ENCODE data around the gene CD6. TPM values are rescaled to one million over a fixed set of nuclear protein-coding genes. Genes with fewer than 3 reads are reported as not detected.

CD6 gene
- total RNA-seq, 1 experiment from 2014 or later, result 0.23 TPM

DNA sequence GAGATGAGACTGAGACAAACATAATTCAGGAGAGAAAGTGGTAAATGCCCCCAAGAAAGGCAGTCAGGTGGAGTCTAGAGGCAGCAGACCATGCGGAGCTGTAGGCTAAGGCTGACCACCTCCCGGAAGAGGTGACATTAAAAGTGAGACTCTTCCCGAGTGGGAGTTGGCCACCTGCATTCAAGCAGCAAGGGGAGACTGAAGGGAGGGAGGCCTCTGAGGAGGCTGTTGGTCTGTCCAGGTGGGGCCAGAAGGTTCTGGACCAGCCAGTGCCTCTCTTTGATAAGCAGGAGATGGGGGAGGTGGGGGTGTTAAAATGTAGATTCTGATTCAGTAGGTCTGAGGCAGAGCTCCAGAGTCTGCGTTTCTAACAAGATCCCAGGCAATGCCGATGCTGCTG lies 37.5 kb downstream of the CD6 start:
- Histone ChIP-seq H3K27me3 (replicated peaks; ENCODE audit: control insufficient read depth, insufficient read depth, low read length) (peaks cover 3% of the 10 kb centered on the region), H3K9me3 (no peaks in the 10 kb centered on the region), H3K4me1 (no peaks in the 10 kb centered on the region), H3K36me3 (ENCODE audit: control insufficient read depth, insufficient read depth, low read length) (no peaks in the 10 kb centered on the region), H3K4me3 (ENCODE audit: low read depth, low read length) (no peak overlapping the region)
- intact Hi-C loops (cut with micrococcal nuclease; ENCODE audit: unreplicated experiment), result no loop called here
- no TSS peak for BruUV-seq (replicated peaks)
- no peak for DNase-seq
- Mint-ChIP-seq H3K9me3 (ENCODE audit: unreplicated experiment) (no peaks in the 10 kb centered on the region), H3K27me3 (ENCODE audit: insufficient read depth, unreplicated experiment) (peaks cover 8% of the 10 kb centered on the region), H3K27ac (ENCODE audit: unreplicated experiment) (no peak overlapping the region), H3K4me3 (ENCODE audit: unreplicated experiment) (no peak overlapping the region), H3K4me1 (ENCODE audit: low read depth, unreplicated experiment) (no peaks in the 10 kb centered on the region), H3K36me3 (ENCODE audit: insufficient read depth, unreplicated experiment) (no peaks in the 10 kb centered on the region)
- TF ChIP-seq, protein P1, sequence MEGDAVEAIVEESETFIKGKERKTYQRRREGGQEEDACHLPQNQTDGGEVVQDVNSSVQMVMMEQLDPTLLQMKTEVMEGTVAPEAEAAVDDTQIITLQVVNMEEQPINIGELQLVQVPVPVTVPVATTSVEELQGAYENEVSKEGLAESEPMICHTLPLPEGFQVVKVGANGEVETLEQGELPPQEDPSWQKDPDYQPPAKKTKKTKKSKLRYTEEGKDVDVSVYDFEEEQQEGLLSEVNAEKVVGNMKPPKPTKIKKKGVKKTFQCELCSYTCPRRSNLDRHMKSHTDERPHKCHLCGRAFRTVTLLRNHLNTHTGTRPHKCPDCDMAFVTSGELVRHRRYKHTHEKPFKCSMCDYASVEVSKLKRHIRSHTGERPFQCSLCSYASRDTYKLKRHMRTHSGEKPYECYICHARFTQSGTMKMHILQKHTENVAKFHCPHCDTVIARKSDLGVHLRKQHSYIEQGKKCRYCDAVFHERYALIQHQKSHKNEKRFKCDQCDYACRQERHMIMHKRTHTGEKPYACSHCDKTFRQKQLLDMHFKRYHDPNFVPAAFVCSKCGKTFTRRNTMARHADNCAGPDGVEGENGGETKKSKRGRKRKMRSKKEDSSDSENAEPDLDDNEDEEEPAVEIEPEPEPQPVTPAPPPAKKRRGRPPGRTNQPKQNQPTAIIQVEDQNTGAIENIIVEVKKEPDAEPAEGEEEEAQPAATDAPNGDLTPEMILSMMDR (IDR thresholded peaks at IDR 0.05; ENCODE audit: insufficient read depth in 1 of 2, low read depth in 1 of 2, low read length in 1 of 2, severe bottlenecking in 1 of 2, unreplicated experiment in 1 of 2), result no peak
- ChIA-PET POLR2A (no interaction called here), CTCF (no interaction called here)

DNA sequence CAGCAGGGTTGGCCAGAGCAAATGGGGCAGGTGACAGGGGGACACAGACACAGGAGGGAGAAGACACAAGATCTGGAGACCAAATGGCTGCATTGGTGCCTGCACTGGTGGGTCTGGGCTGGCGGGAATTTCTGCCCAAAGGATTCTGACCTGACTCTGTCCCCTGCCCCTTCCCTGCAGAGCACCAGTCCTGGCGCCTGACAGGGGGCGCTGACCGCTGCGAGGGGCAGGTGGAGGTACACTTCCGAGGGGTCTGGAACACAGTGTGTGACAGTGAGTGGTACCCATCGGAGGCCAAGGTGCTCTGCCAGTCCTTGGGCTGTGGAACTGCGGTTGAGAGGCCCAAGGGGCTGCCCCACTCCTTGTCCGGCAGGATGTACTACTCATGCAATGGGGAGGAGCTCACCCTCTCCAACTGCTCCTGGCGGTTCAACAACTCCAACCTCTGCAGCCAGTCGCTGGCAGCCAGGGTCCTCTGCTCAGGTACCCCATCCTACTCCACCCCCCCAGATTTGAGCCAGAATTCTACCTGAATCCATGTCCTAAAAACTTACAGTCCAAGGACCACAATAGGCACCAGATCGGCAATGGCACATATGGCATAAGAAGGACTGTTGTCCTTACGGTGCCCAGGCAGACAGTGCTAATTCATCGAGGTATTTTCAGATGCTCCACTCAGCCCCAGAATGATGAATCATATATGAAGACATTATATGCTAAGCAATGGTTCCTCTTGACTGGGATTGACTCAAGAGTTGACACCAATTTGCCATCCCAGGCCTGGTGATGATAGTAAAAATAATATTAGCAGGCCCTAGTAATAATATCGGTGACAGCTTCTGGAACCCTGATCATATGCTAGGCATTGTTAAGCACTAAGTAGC lies 38.2 kb downstream of the CD6 start:
- CTCF ChIA-PET, result no interaction called here
- peaks cover 8% of the 10 kb centered on the region for H3K27me3 Mint-ChIP-seq (ENCODE audit: insufficient read depth, unreplicated experiment)
- no peaks in the 10 kb centered on the region for H3K4me1 ChIP-seq
- H3K4me3 ChIP-seq (ENCODE audit: low read depth, low read length), result no peak overlapping the region
- intact Hi-C loops (cut with micrococcal nuclease; ENCODE audit: unreplicated experiment), result no loop called here
- POLR2A ChIA-PET, result interaction anchor here (0.7 kb wide), 1 partner anchor 138 kb away, joined by 4 read pairs; no protein-coding TSS in a partner anchor
- H3K27ac Mint-ChIP-seq (ENCODE audit: unreplicated experiment), result no peak overlapping the region
- BruUV-seq (replicated peaks), result no TSS peak
- H3K9me3 ChIP-seq, result no peaks in the 10 kb centered on the region
- H3K27me3 ChIP-seq (replicated peaks; ENCODE audit: control insufficient read depth, insufficient read depth, low read length), result peaks cover 3% of the 10 kb centered on the region
- H3K4me3 Mint-ChIP-seq (ENCODE audit: unreplicated experiment), result peak overlapping the region; percentile 27
- H3K36me3 ChIP-seq (ENCODE audit: control insufficient read depth, insufficient read depth, low read length), result no peaks in the 10 kb centered on the region
- TF ChIP-seq, protein P1 (IDR thresholded peaks at IDR 0.05; ENCODE audit: insufficient read depth in 1 of 2, low read depth in 1 of 2, low read length in 1 of 2, severe bottlenecking in 1 of 2, unreplicated experiment in 1 of 2), result no peak
- no peaks in the 10 kb centered on the region for H3K36me3 Mint-ChIP-seq (ENCODE audit: insufficient read depth, unreplicated experiment)
- H3K4me1 Mint-ChIP-seq (ENCODE audit: low read depth, unreplicated experiment), result no peaks in the 10 kb centered on the region
- no peaks in the 10 kb centered on the region for H3K9me3 Mint-ChIP-seq (ENCODE audit: unreplicated experiment)
- DNase-seq, result no peak

DNA sequence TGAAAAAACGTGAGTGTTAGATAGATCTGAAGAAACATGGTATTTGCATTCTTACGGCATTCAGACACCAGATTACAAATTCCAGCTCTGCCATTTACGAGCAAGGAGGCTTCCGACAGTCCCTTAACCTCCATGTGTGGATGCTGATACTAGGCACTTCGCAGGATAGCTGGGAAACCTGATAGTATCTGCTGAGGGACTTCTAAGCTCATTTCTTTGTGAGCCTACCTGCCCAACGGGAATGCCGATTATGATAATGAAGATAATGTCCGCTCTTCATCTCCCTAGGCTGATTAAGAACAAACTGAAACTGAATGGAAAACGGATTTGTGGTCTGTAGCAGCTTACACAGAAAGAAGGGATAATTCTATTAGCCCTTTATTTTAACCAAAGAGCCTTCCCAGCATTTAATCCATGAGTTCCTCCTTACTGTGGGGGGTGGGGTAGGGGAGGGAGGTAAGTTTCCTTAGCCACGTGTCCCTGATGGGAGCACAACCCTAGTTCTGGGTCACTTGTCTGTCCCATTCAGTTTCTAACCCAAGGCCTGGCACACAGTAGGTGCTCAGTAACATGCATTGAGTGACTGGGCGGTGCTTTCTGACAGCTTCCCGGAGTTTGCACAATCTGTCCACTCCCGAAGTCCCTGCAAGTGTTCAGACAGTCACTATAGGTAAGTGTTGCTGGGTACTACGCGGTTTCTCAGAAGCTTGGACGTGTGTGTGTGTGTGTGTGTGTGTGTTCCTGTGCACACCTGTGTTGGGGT lies 39.2 kb downstream of the CD6 start:
- intact Hi-C loops (cut with micrococcal nuclease; ENCODE audit: unreplicated experiment), result no loop called here
- TF ChIP-seq, protein P1 (IDR thresholded peaks at IDR 0.05; ENCODE audit: insufficient read depth in 1 of 2, low read depth in 1 of 2, low read length in 1 of 2, severe bottlenecking in 1 of 2, unreplicated experiment in 1 of 2), result no peak
- H3K27me3 ChIP-seq (replicated peaks; ENCODE audit: control insufficient read depth, insufficient read depth, low read length), result peaks cover 3% of the 10 kb centered on the region
- H3K9me3 ChIP-seq, result no peaks in the 10 kb centered on the region
- no peak overlapping the region for H3K27ac Mint-ChIP-seq (ENCODE audit: unreplicated experiment)
- H3K36me3 Mint-ChIP-seq (ENCODE audit: insufficient read depth, unreplicated experiment), result no peaks in the 10 kb centered on the region
- H3K4me3 Mint-ChIP-seq (ENCODE audit: unreplicated experiment), result no peak overlapping the region
- no peaks in the 10 kb centered on the region for H3K9me3 Mint-ChIP-seq (ENCODE audit: unreplicated experiment)
- H3K4me3 ChIP-seq (ENCODE audit: low read depth, low read length), result no peak overlapping the region
- DNase-seq, result no peak
- CTCF ChIA-PET, result no interaction called here
- no peaks in the 10 kb centered on the region for H3K4me1 Mint-ChIP-seq (ENCODE audit: low read depth, unreplicated experiment)
- no TSS peak for BruUV-seq (replicated peaks)
- H3K36me3 ChIP-seq (ENCODE audit: control insufficient read depth, insufficient read depth, low read length), result no peaks in the 10 kb centered on the region
- POLR2A ChIA-PET, result interaction anchor here (0.7 kb wide), 1 partner anchor 137 kb away, joined by 4 read pairs; no protein-coding TSS in a partner anchor
- H3K4me1 ChIP-seq, result no peaks in the 10 kb centered on the region
- peaks cover 11% of the 10 kb centered on the region for H3K27me3 Mint-ChIP-seq (ENCODE audit: insufficient read depth, unreplicated experiment)
